ENCODE results near the gene GJB4. TPM values are rescaled to one million over a fixed set of nuclear protein-coding genes. Genes with fewer than 3 reads are reported as not detected.
"Not testable (repeated sequence)": the region's sequence is repeated elsewhere in the genome, so short reads cannot be mapped to it uniquely, and the experiment has no call there.

The GJB4 gene
- total and polyA plus RNA-seq, 4 experiments from 2014 or later, result not detected

- no peaks in the 10 kb centered on the region for H3K9me3 ChIP-seq (ENCODE audit: control insufficient read depth in 1 of 2, low read length in 2 of 2)
- ChIA-PET POLR2A (ENCODE audit: partially characterized antibody) (no interaction called here), CTCF (ENCODE audit: partially characterized antibody) (no interaction called here)
- intact Hi-C loops (cut with micrococcal nuclease), result no loop called here
- Mint-ChIP-seq H3K9me3 (no peaks in the 10 kb centered on the region), H3K36me3 (no peaks in the 10 kb centered on the region), H3K4me3 (no peak overlapping the region), H3K4me1 (no peaks in the 10 kb centered on the region), H3K27me3 (peaks cover 0 to 2% of the 10 kb centered on the region in 2 donors), H3K27ac (no peak overlapping the region)
- H3K36me3 ChIP-seq (ENCODE audit: insufficient read depth, low read length), result no peaks in the 10 kb centered on the region
- no peak overlapping the region for H3K27ac ChIP-seq (ENCODE audit: low read depth, low read length)
- no peak overlapping the region for H3K4me3 ChIP-seq (ENCODE audit: low read length in 2 of 2)
- no peaks in the 10 kb centered on the region for H3K27me3 ChIP-seq (ENCODE audit: insufficient read depth, low read length)
- H3K4me1 ChIP-seq (ENCODE audit: insufficient read depth, low read length), result no peaks in the 10 kb centered on the region
- DNase-seq, result no peak
These were observed 11.5 kb downstream of the GJB4 start for GRCh38 chr1:34770891-34771504.

- Histone ChIP-seq H3K36me3 (ENCODE audit: insufficient read depth, low read length) (no peaks in the 10 kb centered on the region), H3K4me3 (ENCODE audit: low read length in 2 of 2) (no peak overlapping the region), H3K9me3 (ENCODE audit: control insufficient read depth in 1 of 2, low read length in 2 of 2) (no peaks in the 10 kb centered on the region), H3K4me1 (ENCODE audit: insufficient read depth, low read length) (no peaks in the 10 kb centered on the region), H3K27me3 (ENCODE audit: insufficient read depth, low read length) (no peaks in the 10 kb centered on the region), H3K27ac (ENCODE audit: low read depth, low read length) (no peak overlapping the region)
- Mint-ChIP-seq H3K36me3 (no peaks in the 10 kb centered on the region), H3K4me3 (no peak overlapping the region), H3K27me3 (peaks cover 0 to 2% of the 10 kb centered on the region in 2 donors), H3K27ac (no peak overlapping the region), H3K9me3 (no peaks in the 10 kb centered on the region), H3K4me1 (no peaks in the 10 kb centered on the region)
- DNase-seq, result no peak
- ChIA-PET POLR2A (ENCODE audit: partially characterized antibody) (no interaction called here), CTCF (ENCODE audit: partially characterized antibody) (no interaction called here)
- intact Hi-C loops (cut with micrococcal nuclease), result no loop called here
These were observed 12.2 kb downstream of the GJB4 start for GRCh38 chr1:34771573-34772371.

GRCh38 chr1:34773114-34773513, 13.6 kb downstream of the GJB4 start:
- H3K36me3 ChIP-seq (ENCODE audit: insufficient read depth, low read length); H3K4me3 Mint-ChIP-seq: not testable (repeated sequence)
- CTCF ChIA-PET (ENCODE audit: partially characterized antibody), result interaction anchor here (0.9 to 1.3 kb wide), 2 partner anchors 9 to 30 kb away, joined by 3 read pairs; no protein-coding TSS in a partner anchor

GRCh38 chr1:34774957-34775356, 15.4 kb downstream of the GJB4 start:
- CTCF ChIA-PET (ENCODE audit: partially characterized antibody), result no interaction called here
- Mint-ChIP-seq H3K27me3 (peaks cover 2 to 17% of the 10 kb centered on the region in 2 donors), H3K4me3 (no peak overlapping the region)

More at GRCh38 chr1:34773114-34773513, 13.6 kb downstream of the GJB4 start:
- H3K4me1 Mint-ChIP-seq; H3K36me3 Mint-ChIP-seq; intact Hi-C loops (cut with micrococcal nuclease); H3K9me3 Mint-ChIP-seq; H3K4me1 ChIP-seq (ENCODE audit: insufficient read depth, low read length); H3K27me3 ChIP-seq (ENCODE audit: insufficient read depth, low read length); H3K9me3 ChIP-seq (ENCODE audit: control insufficient read depth in 1 of 2, low read length in 2 of 2); DNase-seq; H3K27ac Mint-ChIP-seq; POLR2A ChIA-PET (ENCODE audit: partially characterized antibody); H3K27ac ChIP-seq (ENCODE audit: low read depth, low read length); H3K27me3 Mint-ChIP-seq; H3K4me3 ChIP-seq (ENCODE audit: low read length in 2 of 2): not testable (repeated sequence)

GRCh38 chr1:34776911-34777310, 17.4 kb downstream of the GJB4 start:
- H3K4me3 Mint-ChIP-seq, result no peak overlapping the region
- no peak overlapping the region for H3K27ac Mint-ChIP-seq
- no peaks in the 10 kb centered on the region for H3K36me3 Mint-ChIP-seq
- H3K4me1 Mint-ChIP-seq, result peaks cover 0 to 2% (median 0%) of the 10 kb centered on the region in 4 donors
- H3K27me3 Mint-ChIP-seq, result peaks cover 2 to 20% of the 10 kb centered on the region in 2 donors
- Histone ChIP-seq H3K4me1 (ENCODE audit: insufficient read depth, low read length) (peaks cover 9% of the 10 kb centered on the region), H3K4me3 (ENCODE audit: low read length in 2 of 2) (no peak overlapping the region), H3K27ac (ENCODE audit: low read depth, low read length) (no peak overlapping the region), H3K9me3 (ENCODE audit: control insufficient read depth in 1 of 2, low read length in 2 of 2) (no peaks in the 10 kb centered on the region), H3K36me3 (ENCODE audit: insufficient read depth, low read length) (no peaks in the 10 kb centered on the region), H3K27me3 (ENCODE audit: insufficient read depth, low read length) (peaks cover 6% of the 10 kb centered on the region)
- no peak for DNase-seq
- intact Hi-C loops (cut with micrococcal nuclease), result no loop called here
- ChIA-PET CTCF (ENCODE audit: partially characterized antibody) (interaction anchor here (1.0 kb wide), 1 partner anchor 8 kb away, joined by 3 read pairs; no protein-coding TSS in a partner anchor), POLR2A (ENCODE audit: partially characterized antibody) (no interaction called here)
- H3K9me3 Mint-ChIP-seq, result no peaks in the 10 kb centered on the region

More at GRCh38 chr1:34774957-34775356, 15.4 kb downstream of the GJB4 start:
- Mint-ChIP-seq H3K4me1 (no peaks in the 10 kb centered on the region), H3K36me3 (no peaks in the 10 kb centered on the region), H3K9me3 (no peaks in the 10 kb centered on the region), H3K27ac (no peak overlapping the region)
- POLR2A ChIA-PET (ENCODE audit: partially characterized antibody), result no interaction called here
- no peaks in the 10 kb centered on the region for H3K4me1 ChIP-seq (ENCODE audit: insufficient read depth, low read length)
- H3K9me3 ChIP-seq (ENCODE audit: control insufficient read depth in 1 of 2, low read length in 2 of 2), result no peaks in the 10 kb centered on the region
- H3K4me3 ChIP-seq (ENCODE audit: low read length in 2 of 2), result no peak overlapping the region
- intact Hi-C loops (cut with micrococcal nuclease), result no loop called here
- no peaks in the 10 kb centered on the region for H3K36me3 ChIP-seq (ENCODE audit: insufficient read depth, low read length)
- H3K27ac ChIP-seq (ENCODE audit: low read depth, low read length), result no peak overlapping the region
- DNase-seq, result no peak
- no peaks in the 10 kb centered on the region for H3K27me3 ChIP-seq (ENCODE audit: insufficient read depth, low read length)

- Mint-ChIP-seq H3K27me3 (peaks cover 6 to 25% of the 10 kb centered on the region in 2 donors), H3K36me3 (no peaks in the 10 kb centered on the region), H3K27ac (no peak overlapping the region), H3K4me3 (no peak overlapping the region), H3K9me3 (no peaks in the 10 kb centered on the region), H3K4me1 (peaks cover 0 to 2% (median 0%) of the 10 kb centered on the region in 4 donors)
- ChIA-PET CTCF (ENCODE audit: partially characterized antibody) (no interaction called here), POLR2A (ENCODE audit: partially characterized antibody) (no interaction called here)
- Histone ChIP-seq H3K27ac (ENCODE audit: low read depth, low read length) (no peak overlapping the region), H3K9me3 (ENCODE audit: control insufficient read depth in 1 of 2, low read length in 2 of 2) (no peaks in the 10 kb centered on the region), H3K27me3 (ENCODE audit: insufficient read depth, low read length) (peaks cover 11% of the 10 kb centered on the region), H3K36me3 (ENCODE audit: insufficient read depth, low read length) (no peaks in the 10 kb centered on the region), H3K4me3 (ENCODE audit: low read length in 2 of 2) (no peak overlapping the region), H3K4me1 (ENCODE audit: insufficient read depth, low read length) (peaks cover 10% of the 10 kb centered on the region)
- no peak for DNase-seq
- intact Hi-C loops (cut with micrococcal nuclease), result no loop called here
These were observed 18.2 kb downstream of the GJB4 start for GRCh38 chr1:34777519-34778321.

GRCh38 chr1:34778381-34778780, 18.8 kb downstream of the GJB4 start:
- no peak overlapping the region for H3K4me3 ChIP-seq (ENCODE audit: low read length in 2 of 2)
- no peak overlapping the region for H3K27ac Mint-ChIP-seq
- no peaks in the 10 kb centered on the region for H3K9me3 Mint-ChIP-seq
- no peak overlapping the region for H3K27ac ChIP-seq (ENCODE audit: low read depth, low read length)
- no peaks in the 10 kb centered on the region for H3K9me3 ChIP-seq (ENCODE audit: control insufficient read depth in 1 of 2, low read length in 2 of 2)
- peaks cover 10% of the 10 kb centered on the region for H3K4me1 ChIP-seq (ENCODE audit: insufficient read depth, low read length)
- H3K27me3 ChIP-seq (ENCODE audit: insufficient read depth, low read length), result peaks cover 11% of the 10 kb centered on the region
- intact Hi-C loops (cut with micrococcal nuclease), result no loop called here
- no peaks in the 10 kb centered on the region for H3K36me3 Mint-ChIP-seq
- no peak for DNase-seq
- H3K4me3 Mint-ChIP-seq, result no peak overlapping the region
- ChIA-PET CTCF (ENCODE audit: partially characterized antibody) (interaction anchor here (1.0 kb wide), 1 partner anchor 34 kb away, joined by 4 read pairs; no protein-coding TSS in a partner anchor), POLR2A (ENCODE audit: partially characterized antibody) (no interaction called here)
- H3K4me1 Mint-ChIP-seq, result peaks cover 0 to 2% (median 0%) of the 10 kb centered on the region in 4 donors
- peaks cover 8 to 31% of the 10 kb centered on the region in 2 donors for H3K27me3 Mint-ChIP-seq
- no peaks in the 10 kb centered on the region for H3K36me3 ChIP-seq (ENCODE audit: insufficient read depth, low read length)
